A549 (cell line): ENCODE results near the gene PPM1G.

ENCODE experiments used
- CTCF ChIP-seq: fragments of >200 bp; sonication (Bioruptor Twin); formaldehyde crosslinking; IDR thresholded peaks from 3 replicates; pipeline ENCODE4 v1.5.1; 2016
- EP300 ChIP-seq, 2 experiments: fragments of >200 bp; sonication (Bioruptor Twin); formaldehyde crosslinking; IDR thresholded peaks; 2 replicates in 1 of 2; 3 replicates in 1 of 2; pipeline ENCODE4 v1.6.1; 2016 to 2017
- POLR2A ChIP-seq: IDR thresholded peaks from 2 replicates; pipeline ENCODE4 v1.6.1; 2012; ENCODE audit warnings: mild to moderate bottlenecking, low read length

- TF ChIP-seq POLR2A (no peak), CTCF (no peak), EP300 (IDR thresholded peaks at IDR 0.05) (no peak)
Observed at GRCh38 chr2:27400348-27401135, 8.8 kb downstream of the PPM1G start.
